HepG2 (cell line): ENCODE measurements around the gene HEATR1. TPM values are rescaled to one million over a fixed set of nuclear protein-coding genes. Genes with fewer than 3 reads are reported as not detected.
A peak's percentile ranks its signal among the peaks of the same experiment; 100 is the strongest.

Experiments
- BCL6 ChIP-seq: IDR thresholded peaks from 2 replicates; pipeline ENCODE4 v1.6.1; 2016; ENCODE audit warnings: missing genetic modification reagents, missing compliant biosample characterization
- CBFB ChIP-seq: sonication (generic); formaldehyde crosslinking; IDR thresholded peaks from 2 replicates; pipeline ENCODE4 v1.4.0; 2020; ENCODE audit warnings: missing genetic modification reagents
- CENPT ChIP-seq: sonication (generic); formaldehyde crosslinking; IDR thresholded peaks from 2 replicates; pipeline ENCODE4 v1.8.0; 2022; ENCODE audit warnings: low read depth, mild to moderate bottlenecking, moderate library complexity, missing genetic modification reagents
- FOSL1 ChIP-seq: sonication (generic); formaldehyde crosslinking; IDR thresholded peaks from 2 replicates; pipeline ENCODE4 v1.9.0; 2021; ENCODE audit warnings: missing genetic modification reagents, borderline replicate concordance
- FOXA3 ChIP-seq: IDR thresholded peaks from 2 replicates; pipeline ENCODE4 v1.6.1; 2016; ENCODE audit warnings: missing genetic modification reagents, missing compliant biosample characterization
- FOXK1 ChIP-seq: sonication (generic); formaldehyde crosslinking; IDR thresholded peaks from 2 replicates; pipeline ENCODE4 v1.4.0; 2020; ENCODE audit warnings: low read depth, missing genetic modification reagents, borderline replicate concordance
- HDAC2 ChIP-seq: sonication (generic); formaldehyde crosslinking; IDR thresholded peaks from 2 replicates; pipeline ENCODE4 v1.4.0; 2020; ENCODE audit warnings: missing genetic modification reagents
- HES4 ChIP-seq: sonication (generic); formaldehyde crosslinking; IDR thresholded peaks from 2 replicates; pipeline ENCODE4 v1.9.0; 2021; ENCODE audit warnings: mild to moderate bottlenecking, missing genetic modification reagents, borderline replicate concordance
- KAT2B ChIP-seq: fragments of 150-350 bp; IDR thresholded peaks from 2 replicates; pipeline ENCODE4 v1.6.1; 2014; ENCODE audit warnings: low read depth, low read length, borderline replicate concordance
- KDM5A ChIP-seq: fragments of 200-600 bp; sonication (generic); IDR thresholded peaks from 2 replicates; pipeline ENCODE4 v1.7.0; 2018; ENCODE audit warnings: antibody characterized with exemption, mild to moderate bottlenecking, low read length, borderline replicate concordance
- MAF1 ChIP-seq: sonication (generic); formaldehyde crosslinking; IDR thresholded peaks from 2 replicates; pipeline ENCODE4 v1.5.0; 2020; ENCODE audit warnings: missing genetic modification reagents, borderline replicate concordance
- NFATC3 ChIP-seq: sonication (generic); formaldehyde crosslinking; IDR thresholded peaks from 2 replicates; pipeline ENCODE4 v1.5.1; 2020; ENCODE audit warnings: mild to moderate bottlenecking, missing genetic modification reagents
- NR1H2 ChIP-seq: sonication (generic); formaldehyde crosslinking; IDR thresholded peaks from 2 replicates; pipeline ENCODE4 v1.8.1; 2022; ENCODE audit warnings: low read depth, missing genetic modification reagents, borderline replicate concordance
- RAD51 ChIP-seq: fragments of 450-650 bp; IDR thresholded peaks from 2 replicates; pipeline ENCODE4 v1.6.1; 2016; ENCODE audit warnings: borderline replicate concordance
- SNAPC4 ChIP-seq: sonication (generic); formaldehyde crosslinking; IDR thresholded peaks from 2 replicates; pipeline ENCODE4 v1.4.0; 2020; ENCODE audit warnings: mild to moderate bottlenecking, missing genetic modification reagents
- SOX5 ChIP-seq: IDR thresholded peaks from 2 replicates; pipeline ENCODE4 v1.6.1; 2016; ENCODE audit warnings: borderline replicate concordance
- WIZ ChIP-seq: sonication (generic); formaldehyde crosslinking; IDR thresholded peaks from 2 replicates; pipeline ENCODE4 v1.5.1; 2020; ENCODE audit warnings: mild to moderate bottlenecking, missing genetic modification reagents
- ZNF468 ChIP-seq: sonication (generic); formaldehyde crosslinking; IDR thresholded peaks from 2 replicates; pipeline ENCODE4 v1.8.0; 2022; ENCODE audit warnings: mild to moderate bottlenecking, moderate library complexity, missing genetic modification reagents
- ZNF550 ChIP-seq: sonication (generic); formaldehyde crosslinking; IDR thresholded peaks from 2 replicates; pipeline ENCODE4 v1.4.0; 2020; ENCODE audit warnings: mild to moderate bottlenecking, missing genetic modification reagents, borderline replicate concordance
- ZNF7 ChIP-seq: IDR thresholded peaks from 2 replicates; pipeline ENCODE4 v1.6.1; 2016; ENCODE audit warnings: missing biosample characterization, missing genetic modification reagents
- polyA plus RNA-seq, 8 experiments: library from polyadenylated mRNA; depleted of rRNA in 3 of 8; stranded (reverse) in 7 of 8; unstranded in 1 of 8; fragments of >200 nt; fragmentation: Illumina TruSeq in 4 of 8; extraction: Trizol in 4 of 8; gene quantifications; 2 replicates each; pipeline versions ENCODE4 v1.2.1 to v1.2.3, GENCODE V29; 2011 to 2016; ENCODE audit warnings: low read depth in 4 of 8, missing spikeins in 1 of 8, mixed read lengths in 1 of 8; ENCODE audit not compliant: insufficient read depth in 1 of 8
- total RNA-seq, 5 experiments: library from RNA; depleted of rRNA; stranded (reverse); fragments of >200 nt; fragmentation: Illumina TruSeq; extraction: Trizol; gene quantifications; 2 replicates each; pipeline ENCODE4 v1.2.3, GENCODE V29; 2016; ENCODE audit warnings: low read depth in 1 of 5
- TF ChIP-seq, protein P1 (sequence below): sonication (generic); formaldehyde crosslinking; IDR thresholded peaks from 2 replicates; pipeline ENCODE4 v1.5.1; 2020; ENCODE audit warnings: mild to moderate bottlenecking, missing genetic modification reagents
- TF ChIP-seq, protein P2 (sequence below): sonication (generic); formaldehyde crosslinking; conservative IDR thresholded peaks from 2 replicates; pipeline ENCODE4 v1.5.0; 2020; ENCODE audit warnings: missing genetic modification reagents

The HEATR1 gene
- total and polyA plus RNA-seq, 2 of the 13 experiments (the other 11 are each of a cell fraction or from before 2014, with no cell fraction given) = 10.2 to 45.8 TPM

DNA sequence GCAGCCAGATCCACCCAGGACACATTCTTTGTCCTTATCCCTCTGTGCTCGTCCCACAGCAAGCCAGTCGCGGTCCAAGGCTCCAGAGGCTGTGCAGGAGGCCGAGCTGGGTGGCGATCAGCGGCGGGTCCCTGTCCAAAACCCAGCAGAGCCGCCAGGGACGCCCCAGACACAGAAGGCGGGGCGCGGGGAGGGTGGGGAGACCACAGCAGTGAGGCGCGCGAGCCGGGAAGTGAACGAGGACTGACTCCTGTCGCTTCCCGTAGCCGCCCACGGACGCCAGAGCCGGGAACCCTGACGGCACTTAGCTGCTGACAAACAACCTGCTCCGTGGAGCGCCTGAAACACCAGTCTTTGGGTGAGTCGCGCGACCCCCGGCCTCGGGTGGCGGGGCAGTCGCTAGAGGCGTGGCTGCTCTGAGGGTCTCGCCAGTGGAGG is 80.6 kb downstream of the HEATR1 start, which contains the start of gene LGALS8 (continued):
- TF ChIP-seq, protein P1, sequence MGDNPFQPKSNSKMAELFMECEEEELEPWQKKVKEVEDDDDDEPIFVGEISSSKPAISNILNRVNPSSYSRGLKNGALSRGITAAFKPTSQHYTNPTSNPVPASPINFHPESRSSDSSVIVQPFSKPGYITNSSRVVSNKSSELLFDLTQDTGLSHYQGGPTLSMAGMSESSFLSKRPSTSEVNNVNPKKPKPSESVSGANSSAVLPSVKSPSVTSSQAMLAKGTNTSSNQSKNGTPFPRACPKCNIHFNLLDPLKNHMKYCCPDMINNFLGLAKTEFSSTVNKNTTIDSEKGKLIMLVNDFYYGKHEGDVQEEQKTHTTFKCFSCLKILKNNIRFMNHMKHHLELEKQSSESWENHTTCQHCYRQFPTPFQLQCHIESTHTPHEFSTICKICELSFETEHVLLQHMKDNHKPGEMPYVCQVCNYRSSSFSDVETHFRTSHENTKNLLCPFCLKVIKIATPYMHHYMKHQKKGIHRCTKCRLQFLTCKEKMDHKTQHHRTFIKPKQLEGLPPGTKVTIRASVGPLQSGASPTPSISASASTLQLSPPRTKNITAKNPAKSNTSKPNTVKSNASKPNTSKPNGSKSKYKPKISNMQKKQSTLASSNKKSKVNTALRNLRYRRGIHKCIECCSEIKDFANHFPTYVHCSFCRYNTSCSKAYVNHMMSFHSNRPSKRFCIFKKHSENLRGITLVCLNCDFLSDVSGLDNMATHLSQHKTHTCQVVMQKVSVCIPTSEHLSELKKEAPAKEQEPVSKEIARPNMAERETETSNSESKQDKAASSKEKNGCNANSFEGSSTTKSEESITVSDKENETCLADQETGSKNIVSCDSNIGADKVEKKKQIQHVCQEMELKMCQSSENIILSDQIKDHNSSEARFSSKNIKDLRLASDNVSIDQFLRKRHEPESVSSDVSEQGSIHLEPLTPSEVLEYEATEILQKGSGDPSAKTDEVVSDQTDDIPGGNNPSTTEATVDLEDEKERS (CRISPR knock-in tag) = no peak
- no peak for TF ChIP-seq ZNF468 (CRISPR knock-in tag)
- TF ChIP-seq KAT2B = no peak
- 0 out of 2 replicates have a peak, but pooled peaks have one; percentile 20 for TF ChIP-seq ZNF550 (CRISPR knock-in tag)
- no peak for TF ChIP-seq NR1H2 (CRISPR knock-in tag)
- TF ChIP-seq CBFB (CRISPR knock-in tag) = 0 out of 2 replicates have a peak, but pooled peaks have one; percentile 19
- no peak for TF ChIP-seq ZNF7
- no peak for TF ChIP-seq CENPT (CRISPR knock-in tag)
- TF ChIP-seq KDM5A = no peak
- no peak for TF ChIP-seq NFATC3 (CRISPR knock-in tag)
- peak; percentile 84 for TF ChIP-seq SNAPC4 (CRISPR knock-in tag)
- no peak for TF ChIP-seq BCL6 (CRISPR knock-in tag)
- no peak; the same call in none of the 2 replicates for TF ChIP-seq HDAC2 (CRISPR knock-in tag)
- TF ChIP-seq WIZ (CRISPR knock-in tag) = no peak
- no peak; the same call in 1 of the 2 replicates for TF ChIP-seq SOX5 (CRISPR knock-in tag)
- no peak for TF ChIP-seq FOXA3 (CRISPR knock-in tag)
- TF ChIP-seq FOSL1 (CRISPR knock-in tag) = no peak
- no peak for TF ChIP-seq MAF1 (CRISPR knock-in tag)
- TF ChIP-seq, protein P2, sequence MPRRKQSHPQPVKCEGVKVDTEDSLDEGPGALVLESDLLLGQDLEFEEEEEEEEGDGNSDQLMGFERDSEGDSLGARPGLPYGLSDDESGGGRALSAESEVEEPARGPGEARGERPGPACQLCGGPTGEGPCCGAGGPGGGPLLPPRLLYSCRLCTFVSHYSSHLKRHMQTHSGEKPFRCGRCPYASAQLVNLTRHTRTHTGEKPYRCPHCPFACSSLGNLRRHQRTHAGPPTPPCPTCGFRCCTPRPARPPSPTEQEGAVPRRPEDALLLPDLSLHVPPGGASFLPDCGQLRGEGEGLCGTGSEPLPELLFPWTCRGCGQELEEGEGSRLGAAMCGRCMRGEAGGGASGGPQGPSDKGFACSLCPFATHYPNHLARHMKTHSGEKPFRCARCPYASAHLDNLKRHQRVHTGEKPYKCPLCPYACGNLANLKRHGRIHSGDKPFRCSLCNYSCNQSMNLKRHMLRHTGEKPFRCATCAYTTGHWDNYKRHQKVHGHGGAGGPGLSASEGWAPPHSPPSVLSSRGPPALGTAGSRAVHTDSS = no peak
- no peak for TF ChIP-seq HES4
- TF ChIP-seq FOXK1 (CRISPR knock-in tag) = no peak
- TF ChIP-seq RAD51 = no peak
